Stromal cell of bone marrow (primary cell): ENCODE results near the gene ALG14.
A peak's percentile ranks its signal among the peaks of the same experiment; 100 is the strongest.

Experiments
- DNase-seq: peaks from one replicate; pipeline ENCODE4 v3.0.0-alpha.2; 2012; ENCODE audit warnings: low read depth

The ALG14 gene

DNA sequence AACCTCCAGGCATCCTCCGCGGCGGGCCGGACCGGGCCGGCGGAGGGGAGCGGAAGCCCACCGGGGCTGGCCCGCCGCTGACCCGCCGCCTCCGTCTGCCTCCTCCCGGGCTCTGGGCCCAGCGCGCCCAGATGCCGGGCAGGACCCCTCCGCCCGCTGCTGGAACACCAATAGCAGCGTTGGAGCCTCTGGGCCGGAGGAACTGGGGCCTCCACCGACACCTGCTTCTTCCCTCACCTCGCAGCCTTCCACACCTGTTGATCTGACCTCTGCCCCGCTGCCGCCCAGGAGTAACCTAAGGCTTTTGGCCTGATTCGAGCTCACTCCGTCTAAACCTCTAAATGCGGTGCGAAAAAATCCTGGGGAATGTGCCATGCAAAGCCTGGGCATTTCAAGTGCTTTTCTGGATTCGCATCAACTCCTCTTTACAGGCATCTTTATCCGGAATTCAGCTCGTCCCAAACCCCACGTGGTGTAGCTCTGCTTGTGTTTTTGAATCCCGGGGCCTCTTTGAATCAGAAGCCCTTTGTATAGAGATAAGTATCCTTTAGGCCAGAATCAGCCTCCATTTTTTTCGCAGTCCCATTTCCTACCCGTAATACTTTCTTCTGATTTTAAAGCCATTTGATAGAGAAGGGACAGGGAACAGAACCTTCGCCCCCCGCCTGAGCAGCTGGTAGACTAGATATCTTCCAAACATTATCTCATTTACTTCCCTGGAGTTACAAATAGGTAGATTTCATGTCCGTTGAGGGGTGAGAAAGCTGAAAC is 145.2 kb downstream of the ALG14 start:
- no peak for DNase-seq

GRCh38 chr1:94926915-94927404 is 145.8 kb downstream of the ALG14 start, which contains the start of gene CNN3:
TSS of gene CNN3 (minus strand) at chr1:94927110. CDS start at chr1:94926894, 216 bp downstream.
- peak; percentile 89 for DNase-seq

GRCh38 chr1:94926126-94926914 is 146.4 kb downstream of the ALG14 start:
- DNase-seq = no peak

DNA sequence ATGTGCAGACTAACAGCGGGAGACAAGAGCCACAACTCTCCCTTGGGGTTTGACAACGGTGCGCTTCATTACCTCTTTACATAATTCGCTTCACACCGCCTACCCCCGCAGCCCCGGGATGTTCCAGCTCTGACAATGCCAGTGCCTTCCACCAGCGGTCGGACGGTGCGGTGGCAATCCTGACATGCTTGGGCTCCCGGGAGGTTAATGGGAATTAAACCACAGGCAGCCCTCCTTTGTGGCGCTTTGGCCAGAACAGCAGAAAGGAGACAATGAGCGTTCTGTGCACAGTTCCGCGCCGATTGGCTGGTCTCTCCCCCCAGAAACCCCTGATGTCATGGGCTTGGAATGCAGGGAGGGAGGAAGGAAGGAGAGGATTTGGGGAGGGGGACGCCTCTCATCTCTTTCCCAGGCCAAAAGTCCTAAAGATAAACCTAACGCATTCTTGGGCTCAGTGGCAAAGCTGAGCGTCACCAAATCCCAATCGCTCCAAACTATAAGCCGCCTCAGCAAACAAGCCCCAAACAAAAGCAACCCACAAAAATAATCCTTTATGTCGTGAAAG is 147.1 kb downstream of the ALG14 start:
- DNase-seq = peak; percentile 67

DNA sequence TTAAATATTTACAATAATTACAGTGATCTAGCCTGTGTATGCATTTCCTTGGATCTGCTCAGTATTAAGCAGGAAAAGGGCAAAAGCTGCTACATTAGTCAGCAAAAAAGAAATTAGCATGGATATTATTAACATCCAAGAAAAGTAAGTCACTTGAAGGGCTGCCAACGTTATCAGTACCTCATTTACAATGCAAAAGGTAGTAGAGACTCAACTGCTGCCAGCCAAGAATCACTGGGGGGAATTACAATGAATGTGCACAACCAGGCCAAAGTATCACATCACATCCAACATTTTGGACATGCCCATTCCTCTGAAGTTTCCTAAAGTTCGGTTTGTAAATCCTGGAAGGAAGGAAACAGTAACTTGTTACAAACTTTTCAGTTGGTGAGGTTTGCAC is 147.7 kb downstream of the ALG14 start:
- DNase-seq = no peak
